PC-3 (cell line): ENCODE measurements around the gene MYRFL. TPM values are rescaled to one million over a fixed set of nuclear protein-coding genes. Genes with fewer than 3 reads are reported as not detected.

Experiments used
- ATAC-seq: fragments of 200-7000 bp; cut with Tn5 transposase; 2 replicates; pipeline ENCODE4 v1.9.1; 2020; ENCODE audit warnings: mild to moderate bottlenecking, moderate library complexity
- BruUV-seq: library from RNA; stranded (reverse); fragments of 400-500 nt; replicated peaks from 2 replicates; lab custom pipeline; 2021; lab: Mats Ljungman, UMichigan
- CTCF ChIA-PET: fragments of 300-600 bp; sonication (Branson Sonifier 250); formaldehyde crosslinking; loops from one replicate; lab custom pipeline; 2022; ENCODE audit warnings: antibody characterized with exemption; lab: Charles Lee
- POLR2A ChIA-PET: fragments of 300-600 bp; sonication (Branson Sonifier 250); formaldehyde crosslinking; loops from one replicate; lab custom pipeline; 2022; ENCODE audit warnings: antibody characterized with exemption; ENCODE audit not compliant: unreplicated experiment; lab: Charles Lee
- DNase-seq: peaks from one replicate; pipeline ENCODE4 v3.0.0-alpha.2; 2015
- H2AFZ ChIP-seq: fragments of 300-600 bp; sonication (generic); 2 replicates; pipeline ENCODE4 v1.6.0; 2016; ENCODE audit warnings: antibody characterized with exemption, low read length
- H3F3A ChIP-seq: fragments of 300-600 bp; sonication (generic); one replicate; pipeline ENCODE4 v1.6.0; 2017; ENCODE audit warnings: antibody characterized with exemption, low read length, control low read depth, mild to moderate bottlenecking; ENCODE audit not compliant: unreplicated experiment
- H3K27ac ChIP-seq: fragments of 300-600 bp; sonication (generic); 2 replicates; pipeline ENCODE4 v1.5.1; 2016; ENCODE audit warnings: mild to moderate bottlenecking, low read length
- H3K27me3 ChIP-seq: fragments of 300-600 bp; sonication (generic); 2 replicates; pipeline ENCODE4 v1.6.1; 2016; ENCODE audit warnings: low read length, mixed read lengths
- H3K36me3 ChIP-seq: fragments of 300-600 bp; sonication (generic); 2 replicates; pipeline ENCODE4 v1.6.1; 2016; ENCODE audit warnings: low read depth, mixed run types, low read length, mixed read lengths
- H3K4me1 ChIP-seq: fragments of 300-600 bp; sonication (generic); 2 replicates; pipeline ENCODE4 v1.5.1; 2016; ENCODE audit warnings: low read length; ENCODE audit not compliant: insufficient read depth
- H3K4me2 ChIP-seq: fragments of 300-600 bp; sonication (generic); 2 replicates; pipeline ENCODE4 v1.6.0; 2016; ENCODE audit warnings: low read length
- H3K4me3 ChIP-seq: fragments of 300-600 bp; sonication (generic); 2 replicates; pipeline ENCODE4 v1.5.1; 2016; ENCODE audit warnings: mild to moderate bottlenecking, low read length, mixed read lengths
- H3K79me2 ChIP-seq: fragments of 300-600 bp; sonication (generic); 2 replicates; pipeline ENCODE4 v1.6.1; 2017; ENCODE audit warnings: low read length, mixed read lengths
- H3K9ac ChIP-seq: fragments of 300-600 bp; sonication (generic); 2 replicates; pipeline ENCODE4 v1.6.0; 2016; ENCODE audit warnings: mild to moderate bottlenecking, low read length
- H3K9me2 ChIP-seq: fragments of 300-600 bp; sonication (generic); replicated peaks from 2 replicates; pipeline ENCODE4 v1.6.1; 2016; ENCODE audit warnings: mixed run types, low read length, mixed read lengths
- H3K9me3 ChIP-seq: fragments of 300-600 bp; sonication (generic); 2 replicates; pipeline ENCODE4 v1.6.1; 2016; ENCODE audit warnings: low read length, mixed read lengths
- H4K20me1 ChIP-seq: fragments of 300-600 bp; sonication (generic); 2 replicates; pipeline ENCODE4 v1.6.1; 2016; ENCODE audit warnings: low read length, mixed read lengths
- CTCF ChIP-seq: fragments of 300-600 bp; sonication (generic); conservative IDR thresholded peaks from 2 replicates; pipeline ENCODE4 v1.5.1; 2017; ENCODE audit warnings: antibody characterized with exemption, low read depth, mild to moderate bottlenecking, low read length
- EZH2 ChIP-seq: fragments of 300-600 bp; sonication (generic); IDR thresholded peaks from one replicate; pipeline ENCODE4 v1.6.1; 2017; ENCODE audit warnings: antibody characterized with exemption, mild to moderate bottlenecking, low read length; ENCODE audit not compliant: unreplicated experiment
- EZH2phosphoT487 ChIP-seq: fragments of 300-600 bp; sonication (generic); IDR thresholded peaks from 2 replicates; pipeline ENCODE4 v1.6.1; 2018; ENCODE audit warnings: mild to moderate bottlenecking, antibody characterized with exemption, low read length, borderline replicate concordance
- intact Hi-C: fragments of 100-400 bp; cut with micrococcal nuclease; formaldehyde crosslinking; loops from 2 replicates; pipeline ENCODE4 v1.9.0; 2023
- total RNA-seq: library from RNA; depleted of rRNA; stranded (reverse); fragments of >200 nt; gene quantifications from 2 replicates; pipeline ENCODE4 v1.2.3, GENCODE V29; 2014

Gene MYRFL
- total RNA-seq, 1 experiment from 2014 or later: not detected

- no peaks in the 10 kb centered on the region for H3K79me2 ChIP-seq
- CTCF ChIA-PET: no interaction called here
- H3K27ac ChIP-seq: peak overlapping the region; percentile 98
- peaks cover 11% of the 10 kb centered on the region for H3F3A ChIP-seq
- H3K4me1 ChIP-seq: peaks cover 28% of the 10 kb centered on the region
- peak overlapping the region; percentile 74 for H3K4me2 ChIP-seq
- no peaks in the 10 kb centered on the region for H4K20me1 ChIP-seq
- peak overlapping the region; percentile 76 for H3K9ac ChIP-seq
- H3K9me2 ChIP-seq: no peaks in the 10 kb centered on the region; the same call in 1 of the 2 replicates
- peak overlapping the region; percentile 56; the same call in 1 of the 2 replicates for H2AFZ ChIP-seq
- H3K4me3 ChIP-seq: peak overlapping the region; percentile 37; the same call in 1 of the 2 replicates
- no peaks in the 10 kb centered on the region for H3K9me3 ChIP-seq
- POLR2A ChIA-PET: no interaction called here
- intact Hi-C loops: loop anchor here (2.0 kb wide), 1 partner anchor 20 kb away; no protein-coding TSS in a partner anchor
- H3K36me3 ChIP-seq: no peaks in the 10 kb centered on the region
- DNase-seq: peak; percentile 92
- TF ChIP-seq CTCF: no peak
- no peak for TF ChIP-seq EZH2
- TF ChIP-seq EZH2phosphoT487: no peak
- ATAC-seq: peak; percentile 81
- H3K27me3 ChIP-seq: no peaks in the 10 kb centered on the region
- TSS peak; percentile 61 for BruUV-seq
These were observed 141.8 kb downstream of the MYRFL start for GRCh38 chr12:69966839-69967238.

DNA sequence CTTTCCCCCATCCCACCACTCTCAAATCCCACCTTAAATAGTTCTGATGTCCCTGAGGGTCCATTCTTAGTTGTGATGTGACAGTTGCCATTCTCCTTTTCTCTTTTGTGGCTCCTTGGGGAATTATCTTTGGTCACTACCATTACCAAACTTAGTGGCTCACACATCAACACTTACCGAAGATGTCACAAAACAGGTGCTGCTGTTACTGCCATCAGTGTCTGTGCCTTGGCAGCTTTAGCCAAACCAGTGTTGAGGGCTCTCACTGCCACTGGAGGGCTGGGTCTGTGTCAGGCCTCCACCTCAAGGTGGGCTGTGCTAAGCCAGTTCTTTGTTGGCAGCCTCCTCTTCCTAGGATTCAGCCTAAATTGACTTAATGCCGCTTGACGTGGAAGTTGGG lies 144.0 kb downstream of the MYRFL start:
- no peak overlapping the region for H2AFZ ChIP-seq
- no peak overlapping the region for H3K4me3 ChIP-seq
- no peaks in the 10 kb centered on the region; the same call in 1 of the 2 replicates for H3K9me2 ChIP-seq
- ChIA-PET CTCF (no interaction called here), POLR2A (no interaction called here)
- no peaks in the 10 kb centered on the region for H4K20me1 ChIP-seq
- no peak for DNase-seq
- no peak overlapping the region for H3K27ac ChIP-seq
- TF ChIP-seq EZH2 (no peak), CTCF (no peak), EZH2phosphoT487 (no peak)
- H3K4me2 ChIP-seq: no peak overlapping the region
- H3K36me3 ChIP-seq: no peaks in the 10 kb centered on the region
- peaks cover 36% of the 10 kb centered on the region for H3K4me1 ChIP-seq
- H3F3A ChIP-seq: peaks cover 11% of the 10 kb centered on the region
- H3K9me3 ChIP-seq: no peaks in the 10 kb centered on the region
- intact Hi-C loops: no loop called here
- no TSS peak for BruUV-seq
- no peak overlapping the region for H3K9ac ChIP-seq
- ATAC-seq: no peak
- no peaks in the 10 kb centered on the region for H3K79me2 ChIP-seq
- H3K27me3 ChIP-seq: no peaks in the 10 kb centered on the region

GRCh38 chr12:69972136-69972535 lies 147.1 kb downstream of the MYRFL start:
- H3K4me3 ChIP-seq: no peak overlapping the region
- no peak overlapping the region for H2AFZ ChIP-seq
- no peaks in the 10 kb centered on the region for H3K79me2 ChIP-seq
- CTCF ChIA-PET: no interaction called here
- H3F3A ChIP-seq: peaks cover 4% of the 10 kb centered on the region
- no peaks in the 10 kb centered on the region for H4K20me1 ChIP-seq
- no peaks in the 10 kb centered on the region for H3K27me3 ChIP-seq
- DNase-seq: peak; percentile 80
- H3K4me1 ChIP-seq: peaks cover 18% of the 10 kb centered on the region
- H3K36me3 ChIP-seq: no peaks in the 10 kb centered on the region
- ATAC-seq: peak; percentile 31
- no peaks in the 10 kb centered on the region; the same call in 1 of the 2 replicates for H3K9me2 ChIP-seq
- H3K4me2 ChIP-seq: peak overlapping the region; percentile 18
- H3K9me3 ChIP-seq: no peaks in the 10 kb centered on the region
- peak overlapping the region; percentile 24 for H3K27ac ChIP-seq
- POLR2A ChIA-PET: no interaction called here
- intact Hi-C loops: no loop called here
- BruUV-seq: no TSS peak
- H3K9ac ChIP-seq: no peak overlapping the region
- no peak for TF ChIP-seq EZH2
- no peak for TF ChIP-seq CTCF
